Activated CD8-positive, alpha-beta memory T cell treated with anti-CD3 and anti-CD28 coated beads, Interleukin-2, amount 50 U/mL, for 48 hours (primary cell): ENCODE measurements around the gene UBE2L3.
"Not testable (repeated sequence)": the region's sequence is repeated elsewhere in the genome, so short reads cannot be mapped to it uniquely, and the experiment has no call there.

ENCODE experiments used
- DNase-seq: peaks from one replicate; pipeline ENCODE4 v3.0.0-alpha.2; 2020

Gene UBE2L3

GRCh38 chr22:21629255-21630149 lies 62.0 kb downstream of the UBE2L3 start, which contains the start of gene YDJC:
Gene YDJC (minus strand): TSS chr22:21630022. CDS start chr22:21630014, 8 bp downstream.
- peak; percentile 98 for DNase-seq

- DNase-seq = no peak
Observed at GRCh38 chr22:21631025-21631424, 63.5 kb downstream of the UBE2L3 start.

- DNase-seq = peak; percentile 80
Observed at GRCh38 chr22:21632237-21632895, 64.9 kb downstream of the UBE2L3 start, which contains the start of gene CCDC116. Gene CCDC116 (plus strand): TSS chr22:21632760. CDS start chr22:21633182, 422 bp downstream.

GRCh38 chr22:21632931-21633330 lies 65.4 kb downstream of the UBE2L3 start:
- DNase-seq = no peak

GRCh38 chr22:21633481-21633880 lies 66.0 kb downstream of the UBE2L3 start:
- no peak for DNase-seq

- no peak for DNase-seq
Observed at GRCh38 chr22:21634081-21634480, 66.6 kb downstream of the UBE2L3 start.

GRCh38 chr22:21634844-21635243 lies 67.3 kb downstream of the UBE2L3 start:
- no peak for DNase-seq

GRCh38 chr22:21635771-21636510 lies 68.4 kb downstream of the UBE2L3 start:
- DNase-seq = no peak

- DNase-seq = no peak
Observed at GRCh38 chr22:21636629-21637218, 69.2 kb downstream of the UBE2L3 start.

GRCh38 chr22:21637450-21637849 lies 69.9 kb downstream of the UBE2L3 start:
- not testable (repeated sequence) for DNase-seq

- DNase-seq = no peak
Observed at GRCh38 chr22:21639359-21639758, 71.8 kb downstream of the UBE2L3 start.

- DNase-seq = no peak
Observed at GRCh38 chr22:21640810-21641209, 73.3 kb downstream of the UBE2L3 start.

- no peak for DNase-seq
Observed at GRCh38 chr22:21641417-21641788, 73.9 kb downstream of the UBE2L3 start.

GRCh38 chr22:21641789-21642583 lies 74.5 kb downstream of the UBE2L3 start, which contains the start of gene SDF2L1:
Gene SDF2L1 (plus strand): TSS chr22:21642302. CDS start chr22:21642337, 35 bp downstream.
- peak; percentile 98 for DNase-seq

- peak; percentile 83 for DNase-seq
Observed at GRCh38 chr22:21642584-21643448, 75.3 kb downstream of the UBE2L3 start.

- DNase-seq = no peak
Observed at GRCh38 chr22:21643533-21644357, 76.2 kb downstream of the UBE2L3 start.

- not testable (repeated sequence) for DNase-seq
Observed at GRCh38 chr22:21645513-21645912, 78.0 kb downstream of the UBE2L3 start.

GRCh38 chr22:21646608-21647590 lies 79.4 kb downstream of the UBE2L3 start:
- DNase-seq = peak; percentile 78

- DNase-seq = no peak
Observed at GRCh38 chr22:21650280-21650679, 82.8 kb downstream of the UBE2L3 start.
